ENCODE results near the gene CCNG2. TPM values are rescaled to one million over a fixed set of nuclear protein-coding genes. Genes with fewer than 3 reads are reported as not detected.

CCNG2 gene
- total and polyA plus RNA-seq, 9 of the 15 experiments (the other 6 are each of a cell fraction or from before 2014, with no cell fraction given) = 0.49 to 6.6 (median 2.9) TPM

DNA sequence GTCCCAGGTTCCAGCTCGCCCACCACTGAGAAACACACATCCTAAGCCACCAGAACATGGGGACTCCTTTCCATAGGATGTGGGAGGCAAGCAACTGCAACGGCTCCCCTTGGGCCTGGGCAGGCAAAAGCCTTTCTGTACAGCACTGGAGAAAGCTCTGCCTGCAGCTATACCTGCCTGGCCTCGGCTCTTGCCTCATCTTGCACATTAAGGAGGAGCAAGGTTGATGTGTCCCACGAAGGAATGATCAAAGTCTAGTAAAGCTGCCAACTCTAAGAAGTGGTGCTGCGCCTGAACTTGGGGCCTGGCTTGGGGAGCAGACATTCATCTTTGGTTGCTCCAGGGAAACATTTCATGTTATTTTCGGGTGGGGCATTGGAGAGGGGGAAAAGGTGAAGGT lies 19.6 kb downstream of the CCNG2 start:
- in situ Hi-C loops (cut with MboI) (no loop called here), intact Hi-C loops (cut with micrococcal nuclease) (no loop called here)
- WGBS (ENCODE audit: insufficient coverage, low coverage, missing lambda C conversion rate) = 2% methylated on average over 5 of the region's 6 CpGs
- TF ChIP-seq ZBTB8A (IDR thresholded peaks at IDR 0.05; ENCODE audit: partially characterized antibody) = no peak
- TF ChIP-seq NRF1 (conservative IDR thresholded peaks at IDR 0.05 in 1 of 2, IDR thresholded peaks at IDR 0.05 in 1 of 2) = no peak
- no peak for TF ChIP-seq TAL1 (IDR thresholded peaks at IDR 0.05)
- no peak for TF ChIP-seq CBFA2T2 (conservative IDR thresholded peaks at IDR 0.05)
- no peak for TF ChIP-seq TAF7 (tag; IDR thresholded peaks at IDR 0.05)
- no peak for TF ChIP-seq SRSF7 (optimal IDR thresholded peaks at IDR 0.05; ENCODE audit: low read depth, low read length)
- TF ChIP-seq, protein P1, sequence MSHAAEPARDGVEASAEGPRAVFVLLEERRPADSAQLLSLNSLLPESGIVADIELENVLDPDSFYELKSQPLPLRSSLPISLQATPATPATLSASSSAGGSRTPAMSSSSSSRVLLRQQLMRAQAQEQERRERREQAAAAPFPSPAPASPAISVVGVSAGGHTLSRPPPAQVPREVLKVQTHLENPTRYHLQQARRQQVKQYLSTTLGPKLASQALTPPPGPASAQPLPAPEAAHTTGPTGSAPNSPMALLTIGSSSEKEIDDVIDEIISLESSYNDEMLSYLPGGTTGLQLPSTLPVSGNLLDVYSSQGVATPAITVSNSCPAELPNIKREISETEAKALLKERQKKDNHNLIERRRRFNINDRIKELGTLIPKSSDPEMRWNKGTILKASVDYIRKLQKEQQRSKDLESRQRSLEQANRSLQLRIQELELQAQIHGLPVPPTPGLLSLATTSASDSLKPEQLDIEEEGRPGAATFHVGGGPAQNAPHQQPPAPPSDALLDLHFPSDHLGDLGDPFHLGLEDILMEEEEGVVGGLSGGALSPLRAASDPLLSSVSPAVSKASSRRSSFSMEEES (CRISPR knock-in tag; IDR thresholded peaks at IDR 0.05) = no peak
- TF ChIP-seq TEAD2 (tag; IDR thresholded peaks at IDR 0.05) = no peak
- no peak for TF ChIP-seq CCNT2 (IDR thresholded peaks at IDR 0.05; ENCODE audit: borderline replicate concordance, extremely low read depth, insufficient read length, low read depth, low read length)
- TF ChIP-seq, protein P2, sequence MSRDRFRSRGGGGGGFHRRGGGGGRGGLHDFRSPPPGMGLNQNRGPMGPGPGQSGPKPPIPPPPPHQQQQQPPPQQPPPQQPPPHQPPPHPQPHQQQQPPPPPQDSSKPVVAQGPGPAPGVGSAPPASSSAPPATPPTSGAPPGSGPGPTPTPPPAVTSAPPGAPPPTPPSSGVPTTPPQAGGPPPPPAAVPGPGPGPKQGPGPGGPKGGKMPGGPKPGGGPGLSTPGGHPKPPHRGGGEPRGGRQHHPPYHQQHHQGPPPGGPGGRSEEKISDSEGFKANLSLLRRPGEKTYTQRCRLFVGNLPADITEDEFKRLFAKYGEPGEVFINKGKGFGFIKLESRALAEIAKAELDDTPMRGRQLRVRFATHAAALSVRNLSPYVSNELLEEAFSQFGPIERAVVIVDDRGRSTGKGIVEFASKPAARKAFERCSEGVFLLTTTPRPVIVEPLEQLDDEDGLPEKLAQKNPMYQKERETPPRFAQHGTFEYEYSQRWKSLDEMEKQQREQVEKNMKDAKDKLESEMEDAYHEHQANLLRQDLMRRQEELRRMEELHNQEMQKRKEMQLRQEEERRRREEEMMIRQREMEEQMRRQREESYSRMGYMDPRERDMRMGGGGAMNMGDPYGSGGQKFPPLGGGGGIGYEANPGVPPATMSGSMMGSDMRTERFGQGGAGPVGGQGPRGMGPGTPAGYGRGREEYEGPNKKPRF (IDR thresholded peaks at IDR 0.05; ENCODE audit: low read depth, low read length) = no peak
- TF ChIP-seq RNF2 (IDR thresholded peaks at IDR 0.05) = no peak
- TF ChIP-seq FOSL1 (tag; conservative IDR thresholded peaks at IDR 0.05) = no peak
- no peak for TF ChIP-seq HOXB6 (CRISPR knock-in tag; IDR thresholded peaks at IDR 0.05; ENCODE audit: borderline replicate concordance)
- Histone ChIP-seq H3K9me3 (replicated peaks; ENCODE audit: control insufficient read depth, insufficient read depth, low read depth, low read length) (no peaks in the 10 kb centered on the region), H3K4me3 (no peak overlapping the region), H2AFZ (ENCODE audit: low read depth, low read length) (no peak overlapping the region), H3K4me2 (ENCODE audit: insufficient read depth, low read length) (no peak overlapping the region), H3K27ac (ENCODE audit: extremely low read depth, low read depth, low read length) (no peak overlapping the region), H4K20me1 (replicated peaks; ENCODE audit: control insufficient read depth, insufficient read depth, low read length) (no peaks in the 10 kb centered on the region), H3K27me3 (ENCODE audit: control insufficient read depth in 2 of 2, insufficient read depth in 2 of 2, low read length in 2 of 2) (peaks cover 27 to 42% of the 10 kb centered on the region in 2 experiments), H3K79me2 (ENCODE audit: control insufficient read depth, insufficient read depth, low read length) (no peaks in the 10 kb centered on the region), H3K9ac (ENCODE audit: insufficient read depth in 1 of 2, low read depth in 2 of 2, low read length in 2 of 2) (no peak overlapping the region), H3K9me1 (ENCODE audit: control insufficient read depth, insufficient read depth, low read length) (no peaks in the 10 kb centered on the region), H3K4me1 (replicated peaks in 1 of 2; ENCODE audit: control insufficient read depth in 2 of 2, insufficient read depth in 2 of 2, low read length in 2 of 2) (no peaks in the 10 kb centered on the region), H3K36me3 (ENCODE audit: control insufficient read depth, insufficient read depth, low read length) (no peaks in the 10 kb centered on the region)
- BruUV-seq (replicated peaks) = no TSS peak
- ATAC-seq = no peak
- no peak for DNase-seq (ENCODE audit: extremely low read depth in 1 of 4, low spot score in 3 of 4)
- CTCF ChIA-PET (ENCODE audit: low intra/inter-chr PET ratio) = no interaction called here
- no peak for FAIRE-seq
- POLR2A ChIA-PET = no interaction called here
